ENCODE results near the gene RNF17. TPM values are rescaled to one million over a fixed set of nuclear protein-coding genes. Genes with fewer than 3 reads are reported as not detected.

The RNF17 gene
- total RNA-seq, 1 donor from 2014 or later = 0.52 TPM

DNA sequence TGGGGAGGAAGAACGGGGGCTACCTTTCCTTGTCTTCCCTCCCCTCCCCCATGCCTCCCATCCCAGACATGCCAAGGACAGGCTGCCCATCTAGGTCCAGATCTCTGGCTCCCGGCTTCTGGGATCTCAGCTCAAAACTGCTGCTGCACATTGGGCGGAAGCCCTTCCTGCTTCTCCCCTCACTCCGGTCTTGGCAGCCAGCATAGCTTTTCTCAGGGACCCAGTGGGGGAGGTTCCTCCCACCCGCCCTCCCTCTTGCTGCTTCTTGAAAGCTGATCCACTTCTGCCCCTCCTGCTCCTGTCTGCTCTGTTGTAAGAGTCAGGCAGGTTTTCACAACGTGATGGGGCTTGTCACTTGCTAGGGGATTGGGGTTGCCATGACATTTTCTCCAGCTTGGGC, 21.7 kb upstream of the RNF17 start:
- H3K9ac ChIP-seq (ENCODE audit: low read depth in 1 of 3, low read length in 3 of 3) = no peak overlapping the region
- no peaks in the 10 kb centered on the region for H3K9me3 ChIP-seq (ENCODE audit: control insufficient read depth in 3 of 3, low read length in 3 of 3)
- H3K27me3 ChIP-seq (ENCODE audit: control insufficient read depth in 3 of 3, insufficient read depth in 3 of 3, low read length in 3 of 3) = peaks cover 31 to 44% (median 41%) of the 10 kb centered on the region in 3 donors
- H3K36me3 ChIP-seq (ENCODE audit: control insufficient read depth in 3 of 3, insufficient read depth in 3 of 3, low read length in 3 of 3) = no peaks in the 10 kb centered on the region
- no peak overlapping the region for H3K4me3 ChIP-seq (ENCODE audit: low read length in 3 of 3)
- no peak overlapping the region for H3K27ac ChIP-seq (ENCODE audit: low read depth, low read length)
- peaks cover 4 to 8% (median 6%) of the 10 kb centered on the region in 3 donors for H3K4me1 ChIP-seq (ENCODE audit: control insufficient read depth in 3 of 3, insufficient read depth in 3 of 3, low read length in 3 of 3)

DNA sequence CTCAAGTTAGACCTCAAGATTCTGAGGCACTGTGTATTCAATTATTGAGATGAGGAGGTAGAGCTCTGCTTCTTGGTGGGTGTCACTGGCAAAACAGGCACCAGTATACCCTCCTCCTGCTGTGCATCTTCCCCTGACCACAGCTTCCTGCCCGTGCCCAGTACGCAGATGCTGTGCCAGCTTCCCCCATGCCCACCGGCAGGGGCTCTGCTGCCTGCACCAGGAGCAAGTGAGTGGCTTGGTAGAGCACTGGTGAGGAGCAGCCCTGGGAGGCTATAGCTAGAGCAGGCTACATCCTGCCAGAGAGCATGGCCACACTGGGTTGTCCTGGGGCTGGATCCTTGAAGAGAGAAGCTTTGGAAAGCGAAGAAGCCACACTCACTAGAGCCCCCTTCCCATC, 21.0 kb upstream of the RNF17 start:
- Histone ChIP-seq H3K36me3 (ENCODE audit: control insufficient read depth in 3 of 3, insufficient read depth in 3 of 3, low read length in 3 of 3) (no peaks in the 10 kb centered on the region), H3K27ac (ENCODE audit: low read depth, low read length) (no peak overlapping the region), H3K27me3 (ENCODE audit: control insufficient read depth in 3 of 3, insufficient read depth in 3 of 3, low read length in 3 of 3) (peaks cover 36 to 51% (median 46%) of the 10 kb centered on the region in 3 donors)

DNA sequence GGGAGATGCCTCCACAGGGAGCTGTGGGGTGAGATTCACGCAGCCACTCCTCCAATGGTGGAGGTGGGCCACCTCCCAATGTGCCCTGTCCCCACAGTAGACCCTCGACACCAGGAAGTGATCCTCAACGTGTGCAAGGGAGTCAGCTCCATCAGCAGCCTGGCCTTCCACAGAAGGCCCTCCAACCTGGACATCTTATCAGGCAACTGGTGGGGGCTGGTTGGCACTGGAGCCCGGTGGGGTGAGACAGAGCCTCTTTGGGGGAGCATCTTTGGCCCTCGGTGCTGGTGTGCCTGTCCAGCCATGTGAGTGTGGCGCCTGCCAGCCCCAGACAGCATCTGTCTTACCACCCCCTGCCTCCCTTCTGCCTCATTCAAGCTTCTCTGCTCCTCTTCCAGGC, 19.7 kb upstream of the RNF17 start:
- no peak overlapping the region for H3K9ac ChIP-seq (ENCODE audit: low read depth in 1 of 3, low read length in 3 of 3)
- peaks cover 42 to 54% (median 50%) of the 10 kb centered on the region in 3 donors for H3K27me3 ChIP-seq (ENCODE audit: control insufficient read depth in 3 of 3, insufficient read depth in 3 of 3, low read length in 3 of 3)
- H3K36me3 ChIP-seq (ENCODE audit: control insufficient read depth in 3 of 3, insufficient read depth in 3 of 3, low read length in 3 of 3) = no peaks in the 10 kb centered on the region
- H3K27ac ChIP-seq (ENCODE audit: low read depth, low read length) = no peak overlapping the region
- H3K9me3 ChIP-seq (ENCODE audit: control insufficient read depth in 3 of 3, low read length in 3 of 3) = no peaks in the 10 kb centered on the region
- H3K4me3 ChIP-seq (ENCODE audit: low read length in 3 of 3) = no peak overlapping the region
- H3K4me1 ChIP-seq (ENCODE audit: control insufficient read depth in 3 of 3, insufficient read depth in 3 of 3, low read length in 3 of 3) = peaks cover 7 to 17% (median 8%) of the 10 kb centered on the region in 3 donors

More for the DNA sequence above, 21.0 kb upstream of the RNF17 start:
- H3K4me3 ChIP-seq (ENCODE audit: low read length in 3 of 3) = no peak overlapping the region
- H3K9me3 ChIP-seq (ENCODE audit: control insufficient read depth in 3 of 3, low read length in 3 of 3) = no peaks in the 10 kb centered on the region
- peaks cover 6 to 15% (median 7%) of the 10 kb centered on the region in 3 donors for H3K4me1 ChIP-seq (ENCODE audit: control insufficient read depth in 3 of 3, insufficient read depth in 3 of 3, low read length in 3 of 3)
- no peak overlapping the region for H3K9ac ChIP-seq (ENCODE audit: low read depth in 1 of 3, low read length in 3 of 3)

DNA sequence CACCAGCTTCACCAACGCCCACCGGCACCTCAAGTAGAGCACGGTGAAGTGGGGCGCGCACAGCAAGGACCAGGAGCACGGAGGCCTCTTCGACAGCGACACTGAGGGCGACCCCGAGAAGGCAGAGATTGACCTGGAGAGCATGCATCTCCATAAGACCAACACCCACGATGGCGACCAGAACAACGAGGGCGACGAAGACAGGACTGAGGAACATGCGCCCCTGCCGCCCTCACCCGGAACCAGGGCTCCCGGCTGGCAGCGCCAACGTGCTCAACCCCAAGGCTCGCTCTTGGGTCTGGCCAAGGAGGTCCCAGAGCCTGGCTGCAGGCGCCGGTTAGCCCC, 18.5 kb upstream of the RNF17 start:
- Histone ChIP-seq H3K4me3 (ENCODE audit: low read length in 3 of 3) (no peak overlapping the region), H3K27ac (ENCODE audit: low read depth, low read length) (no peak overlapping the region), H3K4me1 (ENCODE audit: control insufficient read depth in 3 of 3, insufficient read depth in 3 of 3, low read length in 3 of 3) (peaks cover 7 to 17% (median 8%) of the 10 kb centered on the region in 3 donors), H3K9ac (ENCODE audit: low read depth in 1 of 3, low read length in 3 of 3) (no peak overlapping the region), H3K9me3 (ENCODE audit: control insufficient read depth in 3 of 3, low read length in 3 of 3) (no peaks in the 10 kb centered on the region), H3K27me3 (ENCODE audit: control insufficient read depth in 3 of 3, insufficient read depth in 3 of 3, low read length in 3 of 3) (peaks cover 42 to 54% (median 50%) of the 10 kb centered on the region in 3 donors), H3K36me3 (ENCODE audit: control insufficient read depth in 3 of 3, insufficient read depth in 3 of 3, low read length in 3 of 3) (no peaks in the 10 kb centered on the region)

DNA sequence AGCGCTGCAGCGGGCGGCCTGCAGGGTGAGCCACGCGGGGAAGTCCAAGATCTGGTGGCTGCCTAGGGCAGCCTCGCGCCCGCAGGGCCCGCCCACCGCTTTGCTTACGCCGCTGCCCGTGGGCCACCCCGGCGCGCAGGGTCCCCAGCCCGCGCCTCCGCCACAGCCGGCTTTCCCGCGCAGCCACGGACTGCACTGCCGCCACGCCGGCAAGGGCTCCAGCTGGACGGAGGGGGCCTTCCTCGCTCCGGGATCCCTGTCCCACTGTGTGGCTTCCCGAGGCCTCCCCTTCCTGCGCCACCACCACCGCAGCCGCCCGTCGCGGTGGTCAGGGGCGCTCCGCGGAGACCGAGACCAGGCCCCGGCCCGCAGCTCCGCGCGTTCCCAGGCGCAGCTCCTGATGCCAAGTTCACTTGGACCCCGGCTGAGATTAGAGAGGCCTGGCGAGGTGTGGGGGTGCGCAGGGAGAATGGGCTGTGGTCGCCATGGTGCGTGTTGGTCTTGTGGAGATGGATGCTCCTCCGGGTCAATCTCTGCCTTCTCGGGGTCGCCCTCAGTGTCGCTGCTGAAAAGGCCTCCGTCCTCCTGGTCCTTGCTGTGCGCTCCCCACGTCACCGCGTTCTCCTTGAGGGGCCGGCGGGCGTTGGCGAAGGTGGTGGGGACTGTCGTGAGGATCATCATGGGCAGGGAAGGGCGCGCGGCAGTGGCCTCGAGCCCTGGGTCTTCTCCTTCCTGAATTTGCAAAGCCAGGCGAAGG, 17.9 kb upstream of the RNF17 start:
- Histone ChIP-seq H3K9me3 (ENCODE audit: control insufficient read depth in 3 of 3, low read length in 3 of 3) (no peaks in the 10 kb centered on the region), H3K4me1 (ENCODE audit: control insufficient read depth in 3 of 3, insufficient read depth in 3 of 3, low read length in 3 of 3) (peaks cover 7 to 17% (median 8%) of the 10 kb centered on the region in 3 donors), H3K36me3 (ENCODE audit: control insufficient read depth in 3 of 3, insufficient read depth in 3 of 3, low read length in 3 of 3) (no peaks in the 10 kb centered on the region), H3K4me3 (ENCODE audit: low read length in 3 of 3) (no peak overlapping the region), H3K27ac (ENCODE audit: low read depth, low read length) (no peak overlapping the region), H3K27me3 (ENCODE audit: control insufficient read depth in 3 of 3, insufficient read depth in 3 of 3, low read length in 3 of 3) (peaks cover 42 to 54% (median 50%) of the 10 kb centered on the region in 3 donors), H3K9ac (ENCODE audit: low read depth in 1 of 3, low read length in 3 of 3) (no peak overlapping the region)

DNA sequence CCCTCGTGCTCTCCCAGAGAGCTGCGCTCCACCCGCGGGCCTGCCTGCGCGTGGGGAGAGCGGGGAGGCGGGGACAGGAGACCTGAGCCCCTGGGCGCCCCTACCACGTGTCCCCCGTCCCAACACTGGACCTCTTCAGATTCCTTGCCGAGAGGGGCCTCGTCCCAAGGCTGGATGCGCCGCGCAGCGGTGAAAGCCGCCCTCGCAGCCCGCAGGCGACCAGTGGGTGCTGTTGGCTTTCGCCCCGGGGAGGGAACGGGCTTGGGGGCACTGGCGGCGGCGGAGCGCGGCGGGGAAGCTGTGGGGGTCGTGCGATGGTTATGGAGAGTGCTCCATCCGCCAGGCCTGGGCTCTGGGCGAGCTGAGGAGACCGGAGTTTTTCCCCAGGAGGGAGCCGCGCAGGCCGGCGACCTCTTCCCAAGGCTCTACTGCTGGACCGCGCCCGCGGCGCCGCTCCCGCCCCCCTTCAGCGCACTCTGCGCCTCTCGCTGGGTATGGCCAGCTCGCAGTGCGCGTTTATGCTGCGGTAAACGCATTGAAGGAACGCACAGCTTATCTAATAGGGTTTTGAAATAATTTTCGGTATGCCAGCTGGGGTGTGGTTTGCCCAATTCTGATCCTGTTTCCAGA, 17.2 kb upstream of the RNF17 start:
- Histone ChIP-seq H3K9me3 (ENCODE audit: control insufficient read depth in 3 of 3, low read length in 3 of 3) (no peaks in the 10 kb centered on the region), H3K4me1 (ENCODE audit: control insufficient read depth in 3 of 3, insufficient read depth in 3 of 3, low read length in 3 of 3) (peaks cover 7 to 17% (median 8%) of the 10 kb centered on the region in 3 donors), H3K36me3 (ENCODE audit: control insufficient read depth in 3 of 3, insufficient read depth in 3 of 3, low read length in 3 of 3) (no peaks in the 10 kb centered on the region), H3K27ac (ENCODE audit: low read depth, low read length) (no peak overlapping the region), H3K9ac (ENCODE audit: low read depth in 1 of 3, low read length in 3 of 3) (no peak overlapping the region), H3K4me3 (ENCODE audit: low read length in 3 of 3) (peak overlapping the region; percentile 20 to 65 (median 54)), H3K27me3 (ENCODE audit: control insufficient read depth in 3 of 3, insufficient read depth in 3 of 3, low read length in 3 of 3) (peaks cover 42 to 52% (median 52%) of the 10 kb centered on the region in 3 donors)

DNA sequence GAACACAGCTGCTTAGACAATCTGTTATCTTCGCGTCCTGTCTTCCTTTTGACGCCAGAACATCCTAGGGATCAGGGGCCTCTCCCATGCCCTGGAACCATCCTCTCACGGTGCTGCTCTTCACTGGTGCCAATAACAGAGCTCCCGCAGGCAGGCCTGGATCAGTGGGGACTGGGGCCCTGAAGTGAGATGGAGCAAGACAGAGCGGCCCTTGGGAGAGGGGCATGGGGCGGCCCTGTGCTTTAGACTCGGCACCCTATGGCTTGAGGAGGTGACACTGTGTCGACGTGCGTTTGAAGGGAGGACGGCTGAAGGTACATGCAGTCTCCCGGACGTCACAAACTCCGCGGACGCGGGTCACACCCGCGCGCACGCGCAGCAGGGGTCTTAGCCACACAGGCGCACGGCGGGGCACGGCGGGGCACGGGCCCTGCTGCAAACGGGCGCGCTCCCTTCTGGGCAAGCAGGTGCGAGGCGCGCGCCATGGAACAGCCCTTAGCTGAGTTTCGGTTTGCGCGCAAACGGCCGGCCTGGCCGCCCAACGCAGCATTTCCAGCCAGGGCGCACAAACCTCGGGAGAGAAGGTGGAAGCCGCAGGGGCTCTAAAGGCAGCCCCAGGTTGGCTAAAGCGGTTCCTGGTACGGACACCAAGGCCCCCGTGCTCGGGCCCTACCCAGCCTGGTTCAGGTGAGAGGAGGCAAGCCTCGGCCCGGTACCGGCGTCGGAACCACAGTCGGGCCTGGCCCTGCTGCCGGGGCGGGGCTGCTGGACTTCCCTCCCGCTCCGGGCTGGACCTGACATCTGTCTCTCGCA, 16.5 kb upstream of the RNF17 start:
- Histone ChIP-seq H3K4me1 (ENCODE audit: control insufficient read depth in 3 of 3, insufficient read depth in 3 of 3, low read length in 3 of 3) (peaks cover 7 to 17% (median 8%) of the 10 kb centered on the region in 3 donors), H3K9me3 (ENCODE audit: control insufficient read depth in 3 of 3, low read length in 3 of 3) (no peaks in the 10 kb centered on the region), H3K36me3 (ENCODE audit: control insufficient read depth in 3 of 3, insufficient read depth in 3 of 3, low read length in 3 of 3) (no peaks in the 10 kb centered on the region), H3K9ac (ENCODE audit: low read depth in 1 of 3, low read length in 3 of 3) (no peak overlapping the region), H3K27me3 (ENCODE audit: control insufficient read depth in 3 of 3, insufficient read depth in 3 of 3, low read length in 3 of 3) (peaks cover 42 to 58% (median 51%) of the 10 kb centered on the region in 3 donors), H3K27ac (ENCODE audit: low read depth, low read length) (no peak overlapping the region), H3K4me3 (ENCODE audit: low read length in 3 of 3) (peak overlapping the region; percentile 36 to 65 (median 54))

DNA sequence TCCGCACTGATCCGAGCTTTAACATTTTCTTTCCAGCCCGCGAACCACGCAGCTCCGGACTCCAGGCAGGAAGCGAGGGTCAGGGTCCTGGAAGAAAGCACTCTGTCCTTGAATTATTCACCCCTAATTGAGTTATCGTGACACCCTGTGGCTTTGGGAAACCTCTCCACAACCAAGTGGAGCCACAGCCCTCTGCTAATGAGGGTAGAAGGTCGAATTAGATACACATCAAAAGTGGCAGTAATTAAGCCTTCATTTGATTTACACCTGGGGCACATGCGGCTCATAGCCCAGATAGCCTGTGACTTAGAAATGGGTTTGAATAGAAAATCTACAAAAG, 15.9 kb upstream of the RNF17 start:
- H3K27me3 ChIP-seq (ENCODE audit: control insufficient read depth in 3 of 3, insufficient read depth in 3 of 3, low read length in 3 of 3) = peaks cover 42 to 56% (median 52%) of the 10 kb centered on the region in 3 donors
- no peaks in the 10 kb centered on the region for H3K36me3 ChIP-seq (ENCODE audit: control insufficient read depth in 3 of 3, insufficient read depth in 3 of 3, low read length in 3 of 3)
- H3K9me3 ChIP-seq (ENCODE audit: control insufficient read depth in 3 of 3, low read length in 3 of 3) = no peaks in the 10 kb centered on the region
- peak overlapping the region in 2 of 3 donors; percentile 36 to 65 for H3K4me3 ChIP-seq (ENCODE audit: low read length in 3 of 3)
- no peak overlapping the region for H3K27ac ChIP-seq (ENCODE audit: low read depth, low read length)
- peaks cover 7 to 17% (median 8%) of the 10 kb centered on the region in 3 donors for H3K4me1 ChIP-seq (ENCODE audit: control insufficient read depth in 3 of 3, insufficient read depth in 3 of 3, low read length in 3 of 3)
- no peak overlapping the region for H3K9ac ChIP-seq (ENCODE audit: low read depth in 1 of 3, low read length in 3 of 3)

DNA sequence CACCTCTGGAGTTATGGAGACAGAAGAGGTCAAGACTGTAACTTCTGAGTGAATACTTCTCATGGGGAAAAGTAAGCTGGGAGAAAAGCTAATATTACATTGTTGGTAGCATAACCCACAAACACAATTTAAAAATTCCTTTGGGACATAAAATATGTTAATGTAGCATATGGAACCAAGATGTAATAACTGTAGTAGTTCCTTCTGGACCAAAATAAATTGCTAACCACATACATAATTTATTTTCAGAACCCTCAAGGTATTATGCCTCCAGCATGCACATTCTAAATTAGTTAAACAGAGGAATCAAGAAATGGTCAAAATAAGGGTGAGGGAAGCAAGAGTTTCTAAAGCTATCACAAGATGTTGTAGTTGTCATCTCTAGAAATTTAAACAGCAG, 4.8 kb upstream of the RNF17 start:
- Histone ChIP-seq H3K36me3 (ENCODE audit: control insufficient read depth in 3 of 3, insufficient read depth in 3 of 3, low read length in 3 of 3) (no peaks in the 10 kb centered on the region), H3K9me3 (ENCODE audit: control insufficient read depth in 3 of 3, low read length in 3 of 3) (no peaks in the 10 kb centered on the region), H3K4me3 (ENCODE audit: low read length in 3 of 3) (no peak overlapping the region), H3K27me3 (ENCODE audit: control insufficient read depth in 3 of 3, insufficient read depth in 3 of 3, low read length in 3 of 3) (peaks cover 0 to 4% (median 0%) of the 10 kb centered on the region in 3 donors), H3K27ac (ENCODE audit: low read depth, low read length) (no peak overlapping the region), H3K4me1 (ENCODE audit: control insufficient read depth in 3 of 3, insufficient read depth in 3 of 3, low read length in 3 of 3) (no peaks in the 10 kb centered on the region), H3K9ac (ENCODE audit: low read depth in 1 of 3, low read length in 3 of 3) (no peak overlapping the region)

DNA sequence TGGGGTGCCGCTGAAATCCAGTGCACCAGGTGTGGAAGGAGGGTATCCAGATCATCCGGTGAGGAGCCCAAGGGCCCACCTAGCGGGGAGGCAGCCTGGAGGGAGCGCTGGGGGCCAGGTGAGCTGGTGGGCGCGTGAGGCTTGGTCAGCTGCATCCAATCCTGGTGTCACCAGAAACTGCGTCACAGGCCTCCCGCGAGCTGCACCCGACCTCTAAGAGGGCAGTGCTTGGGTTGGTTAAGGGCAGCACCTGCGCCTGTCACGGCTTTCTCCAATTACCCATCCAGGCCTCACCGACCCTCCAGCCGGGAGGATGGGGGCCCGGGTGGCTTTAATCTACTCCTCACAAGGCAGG, 284 bp downstream of the RNF17 start:
- H3K4me3 ChIP-seq (ENCODE audit: low read length in 3 of 3) = no peak overlapping the region
- H3K9ac ChIP-seq (ENCODE audit: low read depth in 1 of 3, low read length in 3 of 3) = no peak overlapping the region
- H3K27ac ChIP-seq (ENCODE audit: low read depth, low read length) = no peak overlapping the region
- H3K9me3 ChIP-seq (ENCODE audit: control insufficient read depth in 3 of 3, low read length in 3 of 3) = no peaks in the 10 kb centered on the region
- no peaks in the 10 kb centered on the region for H3K27me3 ChIP-seq (ENCODE audit: control insufficient read depth in 3 of 3, insufficient read depth in 3 of 3, low read length in 3 of 3)
- no peaks in the 10 kb centered on the region for H3K4me1 ChIP-seq (ENCODE audit: control insufficient read depth in 3 of 3, insufficient read depth in 3 of 3, low read length in 3 of 3)
- H3K36me3 ChIP-seq (ENCODE audit: control insufficient read depth in 3 of 3, insufficient read depth in 3 of 3, low read length in 3 of 3) = no peaks in the 10 kb centered on the region

Data from skeletal muscle tissue (tissue), 4 donors.